Hepatocyte (in vitro differentiated cells): ENCODE data around the gene CBFA2T3.

ENCODE experiments used
- CTCF ChIP-seq: fragments of 200-600 bp; sonication (generic); IDR thresholded peaks from 2 replicates; pipeline ENCODE4 v1.5.1; 2016; ENCODE audit warnings: antibody characterized with exemption, mild to moderate bottlenecking; ENCODE audit not compliant: poor library complexity
- EZH2 ChIP-seq: fragments of 200-600 bp; sonication (generic); IDR thresholded peaks from 2 replicates; pipeline ENCODE4 v1.6.1; 2016; ENCODE audit warnings: antibody characterized with exemption, mild to moderate bottlenecking, borderline replicate concordance

- no peak for TF ChIP-seq CTCF
- TF ChIP-seq EZH2 = no peak
Measured at GRCh38 chr16:88972349-88972748, 4.7 kb downstream of the CBFA2T3 start.
